HepG2 (cell line): Measurements from ENCODE around the gene CYLD. TPM values are rescaled to one million over a fixed set of nuclear protein-coding genes. Genes with fewer than 3 reads are reported as not detected.

Source experiments
- ATAC-seq: fragments of 200-7000 bp; cut with Tn5 transposase; 3 replicates; pipeline ENCODE4 v1.9.1; 2020; ENCODE audit warnings: mild to moderate bottlenecking, moderate library complexity
- BruUV-seq: library from RNA; stranded (reverse); fragments of 400-500 nt; replicated peaks from 2 replicates; lab custom pipeline; 2021; lab: Mats Ljungman, UMichigan
- CTCF ChIA-PET: fragments of 300-600 bp; formaldehyde crosslinking; extraction: SDS; loops from one replicate; lab custom pipeline; 2021; ENCODE audit warnings: low total read pairs, inconsistent platforms, low intra/inter-chr PET ratio; lab: Yijun Ruan, JAX
- POLR2A ChIA-PET: fragments of 350-600 bp; sonication (Branson Sonifier 250); formaldehyde crosslinking; loops from one replicate; lab custom pipeline; 2020; ENCODE audit warnings: antibody characterized with exemption, inconsistent platforms; lab: Yijun Ruan, JAX
- DNase-seq: peaks from one replicate; pipeline ENCODE4 v3.0.0-alpha.2; 2015; ENCODE audit warnings: low spot score
- FAIRE-seq: peaks from 3 replicates; lab custom pipeline; 2011; peaks lifted over from hg19 to GRCh38; lab: Jason Lieb, UNC
- H2AFZ ChIP-seq: one replicate; pipeline ENCODE4 v1.6.1; 2011; ENCODE audit warnings: low read length, inconsistent platforms
- H3K27ac ChIP-seq: fragments of 300-600 bp; 3 replicates; pipeline ENCODE4 v1.8.0; 2011; ENCODE audit warnings: mixed run types, mild to moderate bottlenecking, mixed read lengths, low read length, inconsistent platforms; ENCODE audit not compliant: insufficient read depth; ENCODE audit errors: extremely low read length
- H3K27me3 ChIP-seq, 2 experiments: fragments of 200-600 bp in 1 of 2; 2 replicates in 1 of 2; 3 replicates in 1 of 2; pipeline versions ENCODE4 v1.6.0 to v1.8.0; 2011; ENCODE audit warnings: low read length in 2 of 2, mild to moderate bottlenecking in 2 of 2, moderate library complexity in 2 of 2, inconsistent platforms in 1 of 2; ENCODE audit not compliant: insufficient read depth in 2 of 2, control insufficient read depth in 1 of 2
- H3K36me3 ChIP-seq, 2 experiments: fragments of 200-600 bp in 1 of 2; replicated peaks in 1 of 2; 2 replicates in 1 of 2; 3 replicates in 1 of 2; pipeline versions ENCODE4 v1.5.1 to v1.8.0; 2011; ENCODE audit warnings: low read length in 2 of 2, inconsistent platforms in 1 of 2; ENCODE audit not compliant: insufficient read depth in 2 of 2, control insufficient read depth in 1 of 2
- H3K4me1 ChIP-seq: 2 replicates; pipeline ENCODE4 v1.5.1; 2012; ENCODE audit warnings: low read length, inconsistent platforms; ENCODE audit not compliant: insufficient read depth
- H3K4me2 ChIP-seq: 2 replicates; pipeline ENCODE4 v1.6.0; 2011; ENCODE audit warnings: low read depth, low read length, inconsistent platforms
- H3K4me3 ChIP-seq, 3 experiments: fragments of 200-600 bp in 1 of 3; sonication (generic), shearing (Covaris generic) in 1 of 3; replicated peaks in 1 of 3; 2 replicates each; pipeline ENCODE4 v1.5.1; 2011 to 2016; ENCODE audit warnings: low read length in 3 of 3, inconsistent platforms in 2 of 3, low read depth in 2 of 3, mild to moderate bottlenecking in 2 of 3, control low read depth in 1 of 3, mixed read lengths in 1 of 3; ENCODE audit not compliant: insufficient read depth in 1 of 3
- H3K79me2 ChIP-seq: one replicate; pipeline ENCODE4 v1.6.1; 2011; ENCODE audit warnings: low read length, inconsistent platforms; ENCODE audit not compliant: insufficient read depth
- H3K9ac ChIP-seq: 2 replicates; pipeline ENCODE4 v1.6.0; 2011; ENCODE audit warnings: mild to moderate bottlenecking, low read depth, low read length, inconsistent platforms; ENCODE audit not compliant: insufficient read depth
- H3K9me3 ChIP-seq: 2 replicates; pipeline ENCODE4 v1.5.1; 2012; ENCODE audit warnings: mild to moderate bottlenecking, low read length
- H4K20me1 ChIP-seq: 2 replicates; pipeline ENCODE4 v1.6.0; 2011; ENCODE audit warnings: inconsistent platforms, mild to moderate bottlenecking, low read length, moderate library complexity; ENCODE audit not compliant: insufficient read depth
- BCL6 ChIP-seq: IDR thresholded peaks from 2 replicates; pipeline ENCODE4 v1.6.1; 2016; ENCODE audit warnings: missing genetic modification reagents, missing compliant biosample characterization
- MAZ ChIP-seq, 2 experiments: sonication (generic) in 1 of 2; formaldehyde crosslinking in 1 of 2; IDR thresholded peaks; 2 replicates each; pipeline versions ENCODE4 v1.5.0 to v1.6.1; 2012 to 2020; ENCODE audit warnings: low read depth in 2 of 2, mild to moderate bottlenecking in 2 of 2, borderline replicate concordance in 1 of 2, improper control_type of control experiment in 1 of 2, low read length in 1 of 2, missing genetic modification reagents in 1 of 2, moderate library complexity in 1 of 2
- SAFB2 ChIP-seq: sonication (generic); formaldehyde crosslinking; IDR thresholded peaks from 2 replicates; pipeline ENCODE4 v1.5.1; 2020; ENCODE audit warnings: missing genetic modification reagents, low read depth, mild to moderate bottlenecking, borderline replicate concordance
- ZBTB7A ChIP-seq: sonication (generic); formaldehyde crosslinking; IDR thresholded peaks from 2 replicates; pipeline ENCODE4 v1.8.0; 2022; ENCODE audit warnings: mild to moderate bottlenecking, missing genetic modification reagents
- ZNF160 ChIP-seq: sonication (generic); formaldehyde crosslinking; IDR thresholded peaks from 2 replicates; pipeline ENCODE4 v1.8.0; 2022; ENCODE audit warnings: mild to moderate bottlenecking, inconsistent platforms, missing genetic modification reagents
- ZNF552 ChIP-seq: sonication (generic); formaldehyde crosslinking; IDR thresholded peaks from 2 replicates; pipeline ENCODE4 v1.9.0; 2022; ENCODE audit warnings: missing genetic modification reagents, mild to moderate bottlenecking, borderline replicate concordance
- WGBS: methylation state at CpG from one replicate; pipeline ENCODE4 v1.1.6; 2017; ENCODE audit warnings: low lambda C conversion rate; 5-methylcytosine and 5-hydroxymethylcytosine counted together
- in situ Hi-C: cut with HindIII; loops from 2 replicates; pipeline ENCODE4 v1.10.0; 2017; ENCODE audit warnings: low pct_unique_long_range_greater_than_20kb; ENCODE audit not compliant: extremely low pct_ligation_motif_present
- intact Hi-C: fragments of 100-400 bp; cut with micrococcal nuclease; formaldehyde crosslinking; loops from one replicate; pipeline ENCODE4 v1.10.0; 2022; ENCODE audit not compliant: unreplicated experiment
- polyA plus RNA-seq, 8 experiments: library from polyadenylated mRNA; depleted of rRNA in 3 of 8; stranded (reverse) in 7 of 8; unstranded in 1 of 8; fragments of >200 nt; fragmentation: Illumina TruSeq in 4 of 8; extraction: Trizol in 4 of 8; gene quantifications; 2 replicates each; pipeline versions ENCODE4 v1.2.1 to v1.2.3, GENCODE V29; 2011 to 2016; ENCODE audit warnings: low read depth in 4 of 8, missing spikeins in 1 of 8, mixed read lengths in 1 of 8; ENCODE audit not compliant: insufficient read depth in 1 of 8
- total RNA-seq, 5 experiments: library from RNA; depleted of rRNA; stranded (reverse); fragments of >200 nt; fragmentation: Illumina TruSeq; extraction: Trizol; gene quantifications; 2 replicates each; pipeline ENCODE4 v1.2.3, GENCODE V29; 2016; ENCODE audit warnings: low read depth in 1 of 5
- TF ChIP-seq, protein P1 (sequence below): IDR thresholded peaks from 2 replicates; pipeline ENCODE4 v1.6.1; 2016; ENCODE audit warnings: missing biosample characterization, missing genetic modification reagents, low read depth
- TF ChIP-seq, protein P2 (sequence below): sonication (generic); formaldehyde crosslinking; IDR thresholded peaks from 2 replicates; pipeline ENCODE4 v1.4.0; 2020; ENCODE audit warnings: missing genetic modification reagents
- TF ChIP-seq, protein P3 (sequence below): sonication (generic); formaldehyde crosslinking; IDR thresholded peaks from 2 replicates; pipeline ENCODE4 v1.8.1; 2023; ENCODE audit warnings: mild to moderate bottlenecking, missing genetic modification reagents

Gene CYLD
- total and polyA plus RNA-seq, 2 of the 13 experiments (the other 11 are each of a cell fraction or from before 2014, with no cell fraction given): 6.1 to 11.4 TPM

DNA sequence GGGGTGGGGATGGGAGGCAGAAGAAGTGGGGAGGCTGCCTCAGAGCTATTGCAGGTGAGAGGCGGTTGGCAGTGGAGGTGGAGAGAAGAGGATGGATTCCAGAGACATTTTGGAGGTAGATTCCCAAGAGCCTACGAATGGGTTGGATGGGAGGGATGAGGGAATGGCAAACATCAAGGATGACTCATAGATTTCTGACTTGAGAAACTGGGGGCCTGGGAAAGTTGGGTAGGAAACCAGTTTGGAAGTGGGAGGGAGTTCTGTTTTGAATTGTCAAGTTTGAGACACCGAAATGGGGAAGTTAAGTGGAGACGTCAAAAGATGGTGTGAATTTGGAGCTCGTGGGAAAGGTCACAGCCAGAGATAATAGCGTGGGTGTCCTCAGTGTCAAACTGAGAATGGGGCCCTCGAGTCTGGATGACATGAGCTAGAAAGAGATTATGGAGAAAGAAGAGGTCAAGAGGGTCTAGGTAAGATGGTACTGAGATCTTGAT is 6.2 kb upstream of the CYLD start:
- Histone ChIP-seq H3K9me3 (no peaks in the 10 kb centered on the region), H3K4me1 (peaks cover 4% of the 10 kb centered on the region), H2AFZ (no peak overlapping the region), H3K4me2 (no peak overlapping the region), H3K4me3 (no peak overlapping the region), H3K36me3 (no peaks in the 10 kb centered on the region), H3K27ac (no peak overlapping the region), H3K27me3 (peaks cover 0 to 16% of the 10 kb centered on the region in 2 experiments; a peak in 2 of 5 replicates), H4K20me1 (no peaks in the 10 kb centered on the region), H3K79me2 (no peaks in the 10 kb centered on the region), H3K9ac (no peak overlapping the region)
- no peak for ATAC-seq
- ChIA-PET CTCF (no interaction called here), POLR2A (no interaction called here)
- no peak for DNase-seq
- no TSS peak for BruUV-seq
- no peak for FAIRE-seq
- TF ChIP-seq, protein P1, sequence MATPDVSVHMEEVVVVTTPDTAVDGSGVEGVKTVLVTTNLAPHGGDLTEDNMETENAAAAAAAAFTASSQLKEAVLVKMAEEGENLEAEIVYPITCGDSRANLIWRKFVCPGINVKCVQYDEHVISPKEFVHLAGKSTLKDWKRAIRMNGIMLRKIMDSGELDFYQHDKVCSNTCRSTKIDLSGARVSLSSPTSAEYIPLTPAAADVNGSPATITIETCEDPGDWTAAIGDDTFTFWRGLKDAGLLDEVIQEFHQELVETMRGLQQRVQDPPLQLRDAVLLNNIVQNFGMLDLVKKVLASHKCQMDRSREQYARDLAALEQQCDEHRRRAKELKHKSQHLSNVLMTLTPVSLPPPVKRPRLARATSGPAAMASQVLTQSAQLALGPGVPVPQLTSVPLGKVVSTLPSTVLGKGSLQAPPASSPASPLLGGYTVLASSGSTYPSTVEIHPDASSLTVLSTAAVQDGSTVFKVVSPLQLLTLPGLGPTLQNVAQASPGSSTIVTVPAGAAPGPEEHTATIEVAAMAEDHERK (CRISPR knock-in tag): no peak
- TF ChIP-seq ZNF552 (no peak), ZBTB7A (CRISPR knock-in tag) (no peak), ZNF160 (no peak), SAFB2 (CRISPR knock-in tag) (no peak), MAZ (IDR thresholded peaks at IDR 0.05; ENCODE audit: borderline replicate concordance, low read depth, low read length) (no peak), MAZ (CRISPR knock-in tag; IDR thresholded peaks at IDR 0.05; ENCODE audit: low read depth) (no peak), BCL6 (CRISPR knock-in tag) (no peak)
- TF ChIP-seq, protein P2, sequence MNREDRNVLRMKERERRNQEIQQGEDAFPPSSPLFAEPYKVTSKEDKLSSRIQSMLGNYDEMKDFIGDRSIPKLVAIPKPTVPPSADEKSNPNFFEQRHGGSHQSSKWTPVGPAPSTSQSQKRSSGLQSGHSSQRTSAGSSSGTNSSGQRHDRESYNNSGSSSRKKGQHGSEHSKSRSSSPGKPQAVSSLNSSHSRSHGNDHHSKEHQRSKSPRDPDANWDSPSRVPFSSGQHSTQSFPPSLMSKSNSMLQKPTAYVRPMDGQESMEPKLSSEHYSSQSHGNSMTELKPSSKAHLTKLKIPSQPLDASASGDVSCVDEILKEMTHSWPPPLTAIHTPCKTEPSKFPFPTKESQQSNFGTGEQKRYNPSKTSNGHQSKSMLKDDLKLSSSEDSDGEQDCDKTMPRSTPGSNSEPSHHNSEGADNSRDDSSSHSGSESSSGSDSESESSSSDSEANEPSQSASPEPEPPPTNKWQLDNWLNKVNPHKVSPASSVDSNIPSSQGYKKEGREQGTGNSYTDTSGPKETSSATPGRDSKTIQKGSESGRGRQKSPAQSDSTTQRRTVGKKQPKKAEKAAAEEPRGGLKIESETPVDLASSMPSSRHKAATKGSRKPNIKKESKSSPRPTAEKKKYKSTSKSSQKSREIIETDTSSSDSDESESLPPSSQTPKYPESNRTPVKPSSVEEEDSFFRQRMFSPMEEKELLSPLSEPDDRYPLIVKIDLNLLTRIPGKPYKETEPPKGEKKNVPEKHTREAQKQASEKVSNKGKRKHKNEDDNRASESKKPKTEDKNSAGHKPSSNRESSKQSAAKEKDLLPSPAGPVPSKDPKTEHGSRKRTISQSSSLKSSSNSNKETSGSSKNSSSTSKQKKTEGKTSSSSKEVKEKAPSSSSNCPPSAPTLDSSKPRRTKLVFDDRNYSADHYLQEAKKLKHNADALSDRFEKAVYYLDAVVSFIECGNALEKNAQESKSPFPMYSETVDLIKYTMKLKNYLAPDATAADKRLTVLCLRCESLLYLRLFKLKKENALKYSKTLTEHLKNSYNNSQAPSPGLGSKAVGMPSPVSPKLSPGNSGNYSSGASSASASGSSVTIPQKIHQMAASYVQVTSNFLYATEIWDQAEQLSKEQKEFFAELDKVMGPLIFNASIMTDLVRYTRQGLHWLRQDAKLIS (CRISPR knock-in tag): no peak
- TF ChIP-seq, protein P3, sequence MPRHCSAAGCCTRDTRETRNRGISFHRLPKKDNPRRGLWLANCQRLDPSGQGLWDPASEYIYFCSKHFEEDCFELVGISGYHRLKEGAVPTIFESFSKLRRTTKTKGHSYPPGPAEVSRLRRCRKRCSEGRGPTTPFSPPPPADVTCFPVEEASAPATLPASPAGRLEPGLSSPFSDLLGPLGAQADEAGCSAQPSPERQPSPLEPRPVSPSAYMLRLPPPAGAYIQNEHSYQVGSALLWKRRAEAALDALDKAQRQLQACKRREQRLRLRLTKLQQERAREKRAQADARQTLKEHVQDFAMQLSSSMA: no peak
- in situ Hi-C loops: no loop called here
- intact Hi-C loops: no loop called here
- 37% methylated on average over 7 of the region's 7 CpGs for WGBS
